HCT116 (cell line): ENCODE results near the gene SIPA1L3. TPM values are rescaled to one million over a fixed set of nuclear protein-coding genes. Genes with fewer than 3 reads are reported as not detected.

Experiments
- ATAC-seq: fragments of 200-7000 bp; cut with Tn5 transposase; 2 replicates; pipeline ENCODE4 v1.9.1; 2020; ENCODE audit warnings: mild to moderate bottlenecking, moderate library complexity
- BruUV-seq: library from RNA; stranded (reverse); fragments of 400-500 nt; replicated peaks from 2 replicates; lab custom pipeline; 2021; lab: Mats Ljungman, UMichigan
- CTCF ChIA-PET: fragments of 300-600 bp; sonication (Branson Sonifier 250); formaldehyde crosslinking; loops from one replicate; lab custom pipeline; 2021; ENCODE audit warnings: antibody characterized with exemption; lab: Charles Lee
- POLR2A ChIA-PET: fragments of 300-600, 350-600 bp; sonication (Branson Sonifier 250); formaldehyde crosslinking; loops from one replicate; lab custom pipeline; 2021; ENCODE audit warnings: antibody characterized with exemption; lab: Charles Lee
- RAD21 ChIA-PET, 2 experiments: fragments of 300-600 bp; sonication (Branson Sonifier 250); formaldehyde crosslinking; loops; one replicate each; lab custom pipeline; 2023; ENCODE audit warnings: low total read pairs in 2 of 2; ENCODE audit not compliant: uncharacterized antibody in 2 of 2, unreplicated experiment in 2 of 2, low non-redundant PET in 1 of 2; lab: Charles Lee
- DNase-seq: peaks from one replicate; pipeline ENCODE4 v3.0.0-alpha.2; 2010; ENCODE audit warnings: low read depth, low spot score
- H2AFZ ChIP-seq: fragments of 200-600 bp; shearing (Covaris generic), sonication (generic); 2 replicates; pipeline ENCODE4 v1.6.1; 2017; ENCODE audit warnings: low read depth, mixed run types, mixed read lengths, antibody characterized with exemption, low read length; ENCODE audit not compliant: poor library complexity, severe bottlenecking
- H3K27ac ChIP-seq: 2 replicates; pipeline ENCODE4 v1.5.1; 2012; ENCODE audit warnings: low read depth, low read length
- H3K27me3 ChIP-seq: fragments of 200-600 bp; sonication (generic); 2 replicates; pipeline ENCODE4 v1.6.1; 2016; ENCODE audit warnings: mixed run types, low read length, mixed read lengths; ENCODE audit not compliant: insufficient read depth
- H3K36me3 ChIP-seq, 2 experiments: fragments of 200-500 bp in 1 of 2; fragments of 200-600 bp in 1 of 2; sonication (Bioruptor generic) in 1 of 2; sonication (generic) in 1 of 2; 2 replicates each; pipeline versions ENCODE4 v1.5.1 to v1.6.1; 2014 to 2016; ENCODE audit warnings: low read length in 2 of 2, inconsistent platforms in 1 of 2, mixed read lengths in 1 of 2, mixed run types in 1 of 2; ENCODE audit not compliant: insufficient read depth in 2 of 2, control insufficient read depth in 1 of 2
- H3K4me1 ChIP-seq, 2 experiments: fragments of 200-600 bp in 1 of 2; sonication (generic) in 1 of 2; 2 replicates each; pipeline versions ENCODE4 v1.5.1 to v1.6.1; 2012 to 2017; ENCODE audit warnings: low read length in 2 of 2, inconsistent platforms in 1 of 2, mild to moderate bottlenecking in 1 of 2, mixed read lengths in 1 of 2, mixed run types in 1 of 2, moderate library complexity in 1 of 2; ENCODE audit not compliant: insufficient read depth in 2 of 2, control insufficient read depth in 1 of 2
- H3K4me2 ChIP-seq: fragments of 200-600 bp; sonication (generic); 2 replicates; pipeline ENCODE4 v1.6.1; 2017; ENCODE audit warnings: mixed run types, low read length, mixed read lengths
- H3K4me3 ChIP-seq, 2 experiments: fragments of 200-600 bp in 1 of 2; sonication (generic) in 1 of 2; replicated peaks in 1 of 2; 2 replicates each; pipeline ENCODE4 v1.5.1; 2011 to 2016; ENCODE audit warnings: low read length in 2 of 2, control low read depth in 1 of 2, low read depth in 1 of 2, mild to moderate bottlenecking in 1 of 2, mixed read lengths in 1 of 2, mixed run types in 1 of 2
- H3K79me2 ChIP-seq: fragments of 200-600 bp; sonication (generic); 2 replicates; pipeline ENCODE4 v1.6.1; 2017; ENCODE audit warnings: mild to moderate bottlenecking, mixed run types, low read length, moderate library complexity, mixed read lengths; ENCODE audit not compliant: insufficient read depth
- H3K9ac ChIP-seq: fragments of 200-600 bp; sonication (generic); 2 replicates; pipeline ENCODE4 v1.6.1; 2016; ENCODE audit warnings: low read length, mixed read lengths
- H3K9me2 ChIP-seq: fragments of 200-600 bp; sonication (generic), shearing (Covaris generic); 2 replicates; pipeline ENCODE4 v1.6.1; 2017; ENCODE audit warnings: mixed run types, mild to moderate bottlenecking, moderate library complexity; ENCODE audit not compliant: insufficient read depth
- H3K9me3 ChIP-seq, 2 experiments: fragments of 200-500 bp in 1 of 2; fragments of 200-600 bp in 1 of 2; sonication (Bioruptor generic) in 1 of 2; sonication (generic) in 1 of 2; 2 replicates each; pipeline ENCODE4 v1.6.1; 2014 to 2017; ENCODE audit warnings: low read length in 2 of 2, mixed read lengths in 2 of 2, inconsistent platforms in 1 of 2, low read depth in 1 of 2, mild to moderate bottlenecking in 1 of 2, mixed run types in 1 of 2, moderate library complexity in 1 of 2; ENCODE audit not compliant: control insufficient read depth in 1 of 2, insufficient read depth in 1 of 2
- H4K20me1 ChIP-seq: fragments of 200-600 bp; sonication (generic), shearing (Covaris generic); 2 replicates; pipeline ENCODE4 v1.6.1; 2017; ENCODE audit warnings: mixed run types, mild to moderate bottlenecking, moderate library complexity; ENCODE audit not compliant: insufficient read depth
- ATF3 ChIP-seq: IDR thresholded peaks from 2 replicates; pipeline ENCODE4 v1.6.1; 2012
- CBX3 ChIP-seq: IDR thresholded peaks from 2 replicates; pipeline ENCODE4 v1.6.1; 2012; ENCODE audit warnings: low read depth
- EZH2 ChIP-seq: fragments of 200-600 bp; sonication (generic); IDR thresholded peaks from 2 replicates; pipeline ENCODE4 v1.6.1; 2017; ENCODE audit warnings: antibody characterized with exemption, mixed run types
- JUND ChIP-seq: IDR thresholded peaks from 2 replicates; pipeline ENCODE4 v1.6.1; 2012
- MAX ChIP-seq: IDR thresholded peaks from 2 replicates; pipeline ENCODE4 v1.6.1; 2012
- POLR2A ChIP-seq: IDR thresholded peaks from 2 replicates; pipeline ENCODE4 v1.7.0; 2011; ENCODE audit warnings: borderline replicate concordance; ENCODE audit not compliant: insufficient read depth, insufficient read length; ENCODE audit errors: extremely low read depth
- RAD21 ChIP-seq: IDR thresholded peaks from 2 replicates; pipeline ENCODE4 v1.6.1; 2012; ENCODE audit warnings: low read depth, mild to moderate bottlenecking
- REST ChIP-seq: IDR thresholded peaks from 2 replicates; pipeline ENCODE4 v1.6.1; 2012; ENCODE audit warnings: low read depth
- SP1 ChIP-seq: IDR thresholded peaks from 2 replicates; pipeline ENCODE4 v1.6.1; 2012; ENCODE audit warnings: low read depth
- SRF ChIP-seq: IDR thresholded peaks from 2 replicates; pipeline ENCODE4 v1.6.1; 2012; ENCODE audit warnings: low read depth
- YY1 ChIP-seq: IDR thresholded peaks from 2 replicates; pipeline ENCODE4 v1.6.1; 2011; ENCODE audit warnings: low read length, low read depth, moderate library complexity, mild to moderate bottlenecking; ENCODE audit not compliant: insufficient replicate concordance; ENCODE audit errors: extremely low read depth
- ZBTB33 ChIP-seq: IDR thresholded peaks from 2 replicates; pipeline ENCODE4 v1.6.1; 2011; ENCODE audit warnings: mild to moderate bottlenecking, low read length, moderate library complexity; ENCODE audit not compliant: insufficient replicate concordance; ENCODE audit errors: extremely low read depth
- ZFX ChIP-seq: fragments of 450-650 bp; IDR thresholded peaks from 2 replicates; pipeline ENCODE4 v1.6.1; 2017
- ZNF274 ChIP-seq: fragments of 200-500 bp; sonication (Bioruptor generic); IDR thresholded peaks from 2 replicates; pipeline ENCODE4 v1.6.1; 2014; ENCODE audit warnings: mild to moderate bottlenecking, low read depth, low read length, inconsistent platforms
- intact Hi-C: fragments of 100-400 bp; cut with micrococcal nuclease; formaldehyde crosslinking; loops from 2 replicates; pipeline ENCODE4 v1.10.0; 2022
- total RNA-seq: library from RNA; stranded (reverse); gene quantifications from one replicate; pipeline ENCODE4 v1.2.1, GENCODE V29; 2021; ENCODE audit not compliant: unreplicated experiment

The SIPA1L3 gene
- total RNA-seq, 1 experiment from 2014 or later = 41.8 TPM

GRCh38 chr19:38216785-38217641, 310.0 kb downstream of the SIPA1L3 start:
- Histone ChIP-seq H3K79me2 (no peaks in the 10 kb centered on the region), H3K27ac (no peak overlapping the region), H3K9me2 (no peaks in the 10 kb centered on the region), H3K27me3 (no peaks in the 10 kb centered on the region), H4K20me1 (no peaks in the 10 kb centered on the region), H3K9ac (no peak overlapping the region), H3K4me2 (no peak overlapping the region), H2AFZ (no peak overlapping the region), H3K4me1 (no peaks in the 10 kb centered on the region), H3K9me3 (no peaks in the 10 kb centered on the region), H3K36me3 (peaks cover 0 to 2% of the 10 kb centered on the region in 2 experiments; a peak in 1 of 4 replicates), H3K4me3 (no peak overlapping the region)
- intact Hi-C loops = no loop called here
- CTCF ChIA-PET = no interaction called here
- TF ChIP-seq ATF3 = no peak
- TF ChIP-seq SRF = no peak
- no peak for TF ChIP-seq ZFX
- TF ChIP-seq ZNF274 = no peak
- TF ChIP-seq YY1 = no peak
- no peak for TF ChIP-seq CBX3
- TF ChIP-seq MAX = no peak
- no peak for TF ChIP-seq SP1
- TF ChIP-seq REST = no peak
- no peak for TF ChIP-seq JUND
- no peak for TF ChIP-seq ZBTB33
- TF ChIP-seq POLR2A = no peak
- no peak for TF ChIP-seq EZH2
- TF ChIP-seq RAD21 = no peak
- POLR2A ChIA-PET = no interaction called here
- no peak for DNase-seq
- ATAC-seq = no peak
- RAD21 ChIA-PET = no interaction called here
- no TSS peak for BruUV-seq
